GM10847 (cell line): ENCODE measurements around the gene RPL31.

Experiments used
- POLR2A ChIP-seq: IDR thresholded peaks from 2 replicates; pipeline ENCODE4 v1.6.1; 2011; ENCODE audit not compliant: insufficient read length; ENCODE audit errors: extremely low read depth

The RPL31 gene

DNA sequence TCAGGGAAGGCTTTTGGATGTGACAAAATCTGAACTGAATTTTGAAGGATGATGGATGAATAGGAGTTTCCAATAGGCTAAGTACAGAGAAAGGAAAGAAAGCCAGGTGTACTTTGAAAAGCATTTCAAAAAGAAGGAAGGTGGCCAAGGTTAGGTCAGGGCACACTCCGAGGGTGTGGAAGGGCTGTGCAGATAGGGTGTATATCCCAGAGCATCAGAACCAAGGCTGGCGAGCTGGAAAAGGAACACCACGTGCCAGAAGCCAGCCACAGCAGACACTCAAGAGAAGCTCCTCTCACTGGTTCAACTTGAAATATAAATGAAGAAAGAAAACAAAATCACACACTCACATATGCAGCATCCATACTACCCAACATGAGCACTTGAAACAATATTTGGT, 51.0 kb downstream of the RPL31 start:
- no peak for TF ChIP-seq POLR2A
